ENCODE results near the gene DNM1. TPM values are rescaled to one million over a fixed set of nuclear protein-coding genes. Genes with fewer than 3 reads are reported as not detected.

Gene DNM1
- total and polyA plus RNA-seq, 10 of the 15 experiments (the other 5 are each of a cell fraction or from before 2014, with no cell fraction given) = 0.06 to 0.67 (median 0.19) TPM; not detected in 3

DNA sequence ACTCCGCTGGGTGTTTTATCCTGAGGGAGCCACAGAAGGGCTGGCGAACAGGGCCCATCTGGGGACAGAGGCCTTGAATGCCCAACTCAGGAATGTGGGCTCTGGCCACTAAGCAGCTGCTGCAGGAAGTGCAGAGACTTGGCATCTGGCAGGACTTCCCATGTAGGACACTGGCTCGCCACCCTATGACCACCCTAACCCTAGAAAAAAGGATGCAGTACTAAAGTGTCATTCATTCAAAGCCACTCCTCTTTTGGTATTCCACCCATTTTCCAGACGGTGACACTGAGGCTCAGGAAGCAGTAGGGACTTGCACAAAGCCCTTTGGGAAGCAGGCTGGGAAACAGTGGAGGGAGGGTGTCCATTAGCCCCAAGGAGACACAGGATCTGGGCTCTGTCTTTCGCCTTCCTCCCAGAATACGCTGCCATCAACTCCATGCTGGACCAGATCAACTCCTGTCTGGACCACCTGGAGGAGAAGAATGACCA, 40.1 kb upstream of the DNM1 start:
- RAD21 ChIA-PET (ENCODE audit: unreplicated experiment) = no interaction called here

DNA sequence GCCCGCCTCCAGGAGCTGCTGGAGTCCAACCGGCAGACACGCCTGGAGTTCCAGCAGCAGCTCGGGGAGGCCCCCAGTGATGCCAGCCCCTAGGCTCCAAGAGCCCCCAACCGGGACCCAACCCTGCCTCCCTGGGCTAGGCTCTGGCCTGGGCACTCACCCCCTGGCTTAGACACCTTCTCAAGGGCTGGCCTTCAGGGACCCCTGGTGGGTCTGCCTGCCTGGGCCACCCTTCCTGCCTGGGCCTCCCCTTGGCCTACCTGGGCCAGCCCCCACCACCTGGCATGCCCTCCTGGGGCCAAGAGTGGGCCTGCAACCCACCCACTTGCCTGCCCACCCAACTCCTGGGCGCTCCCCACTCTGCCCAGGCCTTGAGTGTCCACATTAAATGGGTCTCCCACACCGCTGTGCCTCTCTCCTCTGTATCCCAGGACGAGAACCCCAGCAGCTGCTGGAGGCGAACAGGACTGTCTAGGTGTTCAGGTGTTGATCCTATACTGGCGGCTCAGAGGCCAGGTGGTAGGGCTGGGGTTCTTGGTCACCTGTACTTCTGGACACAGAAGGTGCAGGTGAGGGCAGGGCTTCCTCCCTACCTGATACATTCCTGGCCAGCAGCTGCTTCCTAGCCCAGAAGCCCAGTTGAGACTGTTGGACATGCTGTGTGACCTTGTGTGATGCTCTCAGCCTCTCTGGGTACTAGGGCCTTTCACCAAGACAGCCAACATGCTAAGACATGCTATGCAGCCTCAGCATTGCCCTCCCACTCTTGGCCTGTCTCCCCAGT, 39.5 kb upstream of the DNM1 start:
- H3K27me3 ChIP-seq (replicated peaks in 1 of 2; ENCODE audit: control insufficient read depth in 2 of 2, insufficient read depth in 2 of 2, low read length in 1 of 2) = no peaks in the 10 kb centered on the region
- H3K9me3 ChIP-seq (replicated peaks; ENCODE audit: control insufficient read depth, insufficient read depth, low read length) = no peaks in the 10 kb centered on the region
- FAIRE-seq = no peak
- no peak for ATAC-seq
- RAD21 ChIA-PET (ENCODE audit: unreplicated experiment) = no interaction called here
- no peak overlapping the region for H3K4me3 ChIP-seq
- no peak overlapping the region for H3K4me2 ChIP-seq (ENCODE audit: control insufficient read depth, insufficient read depth)
- POLR2A ChIA-PET = interaction anchor here (1.1 kb wide), 1 partner anchor 35 kb away, joined by 3 read pairs; no protein-coding TSS in a partner anchor
- SMC1A ChIA-PET (ENCODE audit: uncharacterized antibody, unreplicated experiment) = no interaction called here
- H3K36me3 ChIP-seq (ENCODE audit: control insufficient read depth in 2 of 2, insufficient read depth in 2 of 2, low read length in 1 of 2) = peaks cover 11 to 19% of the 10 kb centered on the region in 2 experiments; a peak in 3 of 4 replicates
- H3K27ac ChIP-seq (ENCODE audit: control insufficient read depth, insufficient read depth) = no peak overlapping the region
- H4K20me1 ChIP-seq (ENCODE audit: control insufficient read depth, insufficient read depth) = no peaks in the 10 kb centered on the region
- no peak for TF ChIP-seq POLR2AphosphoS5 (IDR thresholded peaks at IDR 0.05; ENCODE audit: low read length)
- no peak for TF ChIP-seq HCFC1 (IDR thresholded peaks at IDR 0.05; ENCODE audit: low read length)
- TF ChIP-seq CREM (IDR thresholded peaks at IDR 0.05; ENCODE audit: low read depth) = no peak
- TF ChIP-seq ZNF24 (IDR thresholded peaks at IDR 0.05) = no peak
- WGBS (ENCODE audit: insufficient coverage, insufficient replicate concordance, low lambda C conversion rate, missing lambda C conversion rate) = 88% methylated on average over 10 of the region's 10 CpGs
- peaks cover 8% of the 10 kb centered on the region for H3K4me1 ChIP-seq (ENCODE audit: control insufficient read depth, insufficient read depth, low read length)
- no peak for DNase-seq (ENCODE audit: low read depth, low spot score)
- in situ Hi-C loops (cut with MboI) (no loop called here), intact Hi-C loops (cut with micrococcal nuclease; ENCODE audit: unreplicated experiment) (no loop called here)
- no peak overlapping the region for H2AFZ ChIP-seq (ENCODE audit: control insufficient read depth, low read depth, low read length)
- H3K79me2 ChIP-seq (ENCODE audit: control insufficient read depth, insufficient read depth, low read length) = peaks cover 9% of the 10 kb centered on the region
- no TSS peak for BruUV-seq (replicated peaks)
- no peak overlapping the region for H3K9ac ChIP-seq (ENCODE audit: control insufficient read depth, insufficient read depth, low read length)
- CTCF ChIA-PET = no interaction called here

More for the DNA sequence above, 40.1 kb upstream of the DNM1 start:
- DNase-seq (ENCODE audit: low read depth, low spot score) (no peak), FAIRE-seq (no peak), ATAC-seq (no peak)
- in situ Hi-C loops (cut with MboI) (no loop called here), intact Hi-C loops (cut with micrococcal nuclease; ENCODE audit: unreplicated experiment) (no loop called here)
- CTCF ChIA-PET = no interaction called here
- H3K27ac ChIP-seq (ENCODE audit: control insufficient read depth, insufficient read depth) = no peak overlapping the region
- no peak overlapping the region for H3K4me2 ChIP-seq (ENCODE audit: control insufficient read depth, insufficient read depth)
- H4K20me1 ChIP-seq (ENCODE audit: control insufficient read depth, insufficient read depth) = no peaks in the 10 kb centered on the region
- H3K4me1 ChIP-seq (ENCODE audit: control insufficient read depth, insufficient read depth, low read length) = peaks cover 8% of the 10 kb centered on the region
- no peak overlapping the region for H3K4me3 ChIP-seq
- peaks cover 9% of the 10 kb centered on the region for H3K79me2 ChIP-seq (ENCODE audit: control insufficient read depth, insufficient read depth, low read length)
- no peak overlapping the region for H3K9ac ChIP-seq (ENCODE audit: control insufficient read depth, insufficient read depth, low read length)
- SMC1A ChIA-PET (ENCODE audit: uncharacterized antibody, unreplicated experiment) = no interaction called here
- no peaks in the 10 kb centered on the region for H3K9me3 ChIP-seq (replicated peaks; ENCODE audit: control insufficient read depth, insufficient read depth, low read length)
- 96% methylated on average over 6 of the region's 6 CpGs for WGBS (ENCODE audit: insufficient coverage, insufficient replicate concordance, low lambda C conversion rate, missing lambda C conversion rate)
- peaks cover 11 to 19% of the 10 kb centered on the region in 2 experiments; a peak in 3 of 4 replicates for H3K36me3 ChIP-seq (ENCODE audit: control insufficient read depth in 2 of 2, insufficient read depth in 2 of 2, low read length in 1 of 2)
- POLR2A ChIA-PET = interaction anchor here (0.6 to 1.1 kb wide), 2 partner anchors 34 to 93 kb away, joined by 3 read pairs; no protein-coding TSS in a partner anchor
- H2AFZ ChIP-seq (ENCODE audit: control insufficient read depth, low read depth, low read length) = no peak overlapping the region
- H3K27me3 ChIP-seq (replicated peaks in 1 of 2; ENCODE audit: control insufficient read depth in 2 of 2, insufficient read depth in 2 of 2, low read length in 1 of 2) = no peaks in the 10 kb centered on the region
- no TSS peak for BruUV-seq (replicated peaks)
- TF ChIP-seq POLR2A (IDR thresholded peaks at IDR 0.05; ENCODE audit: low read depth, low read length) (0 out of 2 replicates have a peak, but pooled peaks have one; percentile 11), PAX8 (IDR thresholded peaks at IDR 0.05) (no peak)
